LNCaP clone FGC (cell line): Measurements from ENCODE around the gene BBS5.

Experiments
- DNase-seq: peaks from one replicate; pipeline ENCODE4 v3.0.0-alpha.2; 2011; ENCODE audit warnings: low read depth
- H3K4me3 ChIP-seq: 2 replicates; pipeline ENCODE4 v1.5.1; 2011; ENCODE audit warnings: mild to moderate bottlenecking, low read depth, low read length, control low read depth
- TF ChIP-seq, protein P1 (sequence below): IDR thresholded peaks from 2 replicates; pipeline ENCODE4 v1.5.1; 2012; ENCODE audit warnings: mild to moderate bottlenecking; ENCODE audit not compliant: control insufficient read depth, insufficient read depth; ENCODE audit errors: extremely low read depth

Gene BBS5

DNA sequence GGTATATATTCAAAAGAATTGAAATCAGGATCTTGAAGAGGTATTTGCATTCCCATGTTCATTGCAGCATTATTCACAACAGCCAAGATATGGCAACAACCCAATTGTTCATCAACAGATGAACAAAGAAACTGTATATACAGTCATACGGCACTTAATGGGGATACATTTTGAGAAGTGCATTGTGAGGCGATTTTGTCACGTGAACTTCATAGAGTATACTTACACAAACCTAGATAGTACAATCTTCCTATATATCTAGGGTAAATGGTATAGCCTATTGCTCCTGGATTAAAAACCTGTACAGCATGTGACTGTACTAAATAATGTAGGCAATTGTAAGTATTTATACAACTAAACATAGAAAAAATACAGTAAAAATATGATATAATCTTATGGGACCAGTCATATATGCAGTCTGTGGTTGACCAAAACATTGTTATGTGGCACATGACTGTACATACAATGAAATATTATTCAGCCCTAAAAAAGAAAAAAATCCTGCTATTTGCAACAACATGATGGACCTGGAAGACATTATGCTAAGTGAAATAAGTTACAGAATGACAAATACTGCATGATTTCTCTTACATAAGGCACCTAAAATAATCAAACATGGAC is 9.2 kb upstream of the BBS5 start:
- no peak for DNase-seq
- no peak overlapping the region for H3K4me3 ChIP-seq
- TF ChIP-seq, protein P1, sequence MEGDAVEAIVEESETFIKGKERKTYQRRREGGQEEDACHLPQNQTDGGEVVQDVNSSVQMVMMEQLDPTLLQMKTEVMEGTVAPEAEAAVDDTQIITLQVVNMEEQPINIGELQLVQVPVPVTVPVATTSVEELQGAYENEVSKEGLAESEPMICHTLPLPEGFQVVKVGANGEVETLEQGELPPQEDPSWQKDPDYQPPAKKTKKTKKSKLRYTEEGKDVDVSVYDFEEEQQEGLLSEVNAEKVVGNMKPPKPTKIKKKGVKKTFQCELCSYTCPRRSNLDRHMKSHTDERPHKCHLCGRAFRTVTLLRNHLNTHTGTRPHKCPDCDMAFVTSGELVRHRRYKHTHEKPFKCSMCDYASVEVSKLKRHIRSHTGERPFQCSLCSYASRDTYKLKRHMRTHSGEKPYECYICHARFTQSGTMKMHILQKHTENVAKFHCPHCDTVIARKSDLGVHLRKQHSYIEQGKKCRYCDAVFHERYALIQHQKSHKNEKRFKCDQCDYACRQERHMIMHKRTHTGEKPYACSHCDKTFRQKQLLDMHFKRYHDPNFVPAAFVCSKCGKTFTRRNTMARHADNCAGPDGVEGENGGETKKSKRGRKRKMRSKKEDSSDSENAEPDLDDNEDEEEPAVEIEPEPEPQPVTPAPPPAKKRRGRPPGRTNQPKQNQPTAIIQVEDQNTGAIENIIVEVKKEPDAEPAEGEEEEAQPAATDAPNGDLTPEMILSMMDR = no peak

DNA sequence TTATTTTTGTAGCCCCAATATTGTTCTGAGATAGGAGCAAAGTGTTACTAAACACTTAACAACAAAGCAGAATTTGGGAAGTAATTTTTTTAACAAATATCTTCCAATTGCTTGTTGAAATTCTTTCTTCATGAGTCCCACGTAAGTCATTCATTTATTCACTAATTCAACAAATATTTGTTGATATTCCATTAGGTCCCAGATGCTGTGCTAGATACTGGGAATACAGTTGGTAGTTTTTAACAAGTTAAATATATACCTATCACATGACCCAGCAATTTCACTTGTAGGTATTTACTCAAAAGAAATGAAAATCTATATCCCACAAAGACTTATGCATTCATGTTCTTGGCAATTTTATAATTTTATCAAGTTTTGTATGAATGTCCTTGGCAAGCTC is 7.0 kb upstream of the BBS5 start:
- TF ChIP-seq, protein P1 = no peak
- no peak overlapping the region for H3K4me3 ChIP-seq
- no peak for DNase-seq

DNA sequence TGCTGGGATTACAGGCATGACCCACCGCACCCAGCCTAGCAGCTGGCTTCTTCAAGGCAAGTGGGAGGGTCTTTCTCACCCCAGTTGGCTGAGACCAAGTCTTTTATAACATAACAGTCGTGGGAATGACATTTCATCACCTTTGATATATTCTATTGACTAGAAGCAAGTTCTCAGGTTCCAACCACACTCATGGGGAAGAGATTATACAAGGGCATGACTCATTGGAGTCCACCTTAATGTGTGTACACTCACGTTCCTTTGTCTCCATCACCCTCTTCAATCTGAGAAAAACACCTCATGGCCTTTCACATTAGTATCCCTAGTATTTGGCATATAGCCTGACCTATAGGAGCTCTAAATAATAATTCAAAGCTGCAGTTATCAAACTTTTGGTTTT is 2.8 kb upstream of the BBS5 start:
- no peak for DNase-seq
- H3K4me3 ChIP-seq = no peak overlapping the region
- TF ChIP-seq, protein P1 = no peak

DNA sequence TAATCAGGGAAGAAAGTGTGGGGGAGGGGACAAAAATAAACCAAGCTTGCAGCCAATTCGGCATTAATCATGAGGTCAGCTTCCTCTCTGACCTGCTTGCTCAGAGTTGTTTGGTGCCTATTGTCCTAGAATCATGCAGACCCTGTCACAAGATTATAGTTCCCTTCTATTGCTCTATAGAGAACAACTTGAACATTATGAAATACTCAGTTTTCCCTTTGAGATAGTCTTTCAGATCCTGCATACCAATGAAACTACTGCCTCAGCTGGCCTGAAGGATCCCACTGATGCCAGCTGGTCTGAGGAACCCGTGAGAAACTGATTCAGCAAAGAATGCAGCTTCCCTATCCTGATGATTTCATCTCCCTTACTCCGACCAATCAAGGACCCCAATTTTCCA is 955 bp upstream of the BBS5 start:
- TF ChIP-seq, protein P1 = no peak
- DNase-seq = no peak
- H3K4me3 ChIP-seq = no peak overlapping the region

DNA sequence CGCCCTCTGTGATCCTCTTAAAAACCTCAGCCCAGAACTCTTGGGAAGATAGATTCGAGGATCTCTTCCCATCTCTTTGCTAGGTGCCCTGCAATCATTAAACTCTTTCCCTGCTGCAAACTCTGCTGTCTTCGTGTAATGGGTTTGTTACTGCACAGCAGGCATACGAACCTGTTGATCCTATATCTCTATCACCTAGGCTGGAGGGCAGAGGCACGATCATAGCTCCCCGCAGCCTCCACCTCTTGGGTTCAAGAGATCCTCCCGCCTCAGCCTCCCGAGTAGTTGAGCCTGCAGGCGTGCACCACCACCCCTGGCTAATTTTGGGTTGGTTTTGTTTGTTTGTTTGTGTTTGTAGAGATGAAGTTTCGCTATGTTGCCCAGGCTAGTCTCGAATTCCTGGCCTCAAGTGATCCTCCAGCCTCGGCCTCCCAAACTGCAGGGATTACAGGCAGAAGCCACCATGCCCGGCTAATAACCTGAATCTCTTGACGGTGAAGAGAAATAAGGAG is 493 bp upstream of the BBS5 start:
- TF ChIP-seq, protein P1 = no peak
- H3K4me3 ChIP-seq = peak overlapping the region; percentile 67
- no peak for DNase-seq

DNA sequence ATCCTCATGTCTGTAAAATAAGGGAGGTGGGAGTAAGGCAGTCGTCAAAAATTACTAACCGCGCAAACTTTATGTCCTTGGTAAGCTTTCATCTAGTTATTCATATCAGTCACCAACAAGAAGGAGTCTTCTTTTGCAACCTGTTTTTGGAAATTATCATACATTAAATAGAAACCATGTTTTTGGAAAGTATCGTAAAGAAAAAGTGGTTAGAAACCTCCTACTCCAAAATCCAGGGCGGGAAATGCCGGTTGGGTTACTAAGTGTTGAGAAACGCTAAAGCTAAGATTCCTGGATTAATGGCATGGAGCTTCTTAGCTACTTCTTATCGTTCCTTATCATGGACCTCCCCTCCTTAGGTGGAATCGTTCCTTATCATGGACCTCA is 778 bp downstream of the BBS5 start:
- H3K4me3 ChIP-seq = peak overlapping the region; percentile 67
- DNase-seq = no peak
- TF ChIP-seq, protein P1 = no peak

DNA sequence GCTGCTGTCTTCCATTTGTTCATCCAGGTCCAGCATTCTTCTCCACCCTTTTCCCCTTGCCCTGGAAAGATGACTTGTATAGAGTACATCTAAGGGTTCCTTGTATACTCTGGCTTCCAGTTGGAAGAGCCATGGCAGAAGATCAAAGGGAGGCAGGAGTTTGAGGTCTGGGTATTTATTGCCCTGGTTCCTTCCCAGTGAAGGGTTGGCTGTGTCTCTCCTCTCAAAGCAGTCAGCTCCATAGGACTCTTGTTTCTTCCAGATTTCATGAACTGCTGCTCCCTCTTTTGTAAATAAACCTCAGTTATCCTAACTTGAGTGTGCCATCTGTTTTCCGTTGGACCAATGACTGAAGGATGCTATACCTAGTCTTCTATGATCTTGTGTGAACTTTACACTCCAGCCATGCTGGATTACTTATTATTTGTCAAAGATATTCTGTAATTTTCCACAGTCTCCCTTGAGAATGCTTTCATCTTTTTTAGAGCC is 6.4 kb downstream of the BBS5 start:
- TF ChIP-seq, protein P1 = no peak
- no peak overlapping the region for H3K4me3 ChIP-seq
- no peak for DNase-seq
